IPS-NIHi7 (cell line): Measurements from ENCODE around the gene EXOC3.
"Not testable (repeated sequence)": the region's sequence is repeated elsewhere in the genome, so short reads cannot be mapped to it uniquely, and the experiment has no call there.

Experiments
- DNase-seq: peaks from one replicate; pipeline ENCODE4 v3.0.0; 2012; ENCODE audit warnings: mixed read lengths; ENCODE audit errors: extremely low spot score

Gene EXOC3

DNA sequence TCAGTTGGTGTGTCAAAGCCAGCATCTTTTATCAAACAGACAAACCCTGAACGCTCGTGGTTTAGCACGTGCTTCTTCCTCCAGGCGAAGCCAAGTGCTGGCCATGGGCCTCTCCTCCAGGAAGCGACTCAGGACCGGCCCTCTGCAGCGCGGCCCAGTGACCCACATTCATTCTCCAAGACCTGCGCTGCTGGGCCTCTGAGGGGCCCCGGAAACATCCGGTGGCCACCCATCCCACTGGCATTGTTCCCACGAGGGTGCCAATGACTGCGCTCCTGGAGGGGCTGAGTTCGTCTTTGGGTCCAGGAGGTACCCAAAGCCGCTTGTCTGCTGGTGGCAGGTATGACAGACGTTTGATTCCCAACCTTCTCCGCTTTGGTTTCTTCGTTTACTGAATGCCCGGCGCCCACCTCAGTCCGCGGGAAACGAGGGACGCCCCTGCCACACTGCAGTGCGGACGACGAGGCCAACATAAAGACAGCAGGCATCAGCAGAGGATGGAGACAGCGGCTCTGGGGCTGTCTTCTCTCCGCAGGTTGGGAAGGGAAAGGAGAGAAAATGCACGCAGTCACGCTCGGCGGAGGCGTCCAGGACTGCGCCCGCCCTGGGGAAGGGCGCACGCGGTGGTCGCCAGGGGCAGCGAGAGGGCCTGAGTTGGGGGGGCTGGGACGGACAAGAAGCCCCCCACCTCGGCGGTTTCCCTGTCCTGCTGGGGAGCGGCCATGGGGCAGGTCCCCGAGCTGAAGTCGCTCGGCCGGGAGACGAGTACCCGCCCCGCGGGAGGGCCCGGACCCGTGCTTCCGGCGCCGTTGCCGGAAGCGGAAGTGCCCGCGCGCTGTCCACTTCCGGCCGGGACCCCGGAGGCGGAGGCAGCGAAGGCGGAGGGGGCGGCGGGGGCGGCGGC lies at the start of gene EXOC3:
Gene EXOC3 (plus strand): TSS at position 842 of the 904 bp plus-strand sequence. CDS start 3,030 bp downstream, outside the sequence.
- DNase-seq, result peak; percentile 93

DNA sequence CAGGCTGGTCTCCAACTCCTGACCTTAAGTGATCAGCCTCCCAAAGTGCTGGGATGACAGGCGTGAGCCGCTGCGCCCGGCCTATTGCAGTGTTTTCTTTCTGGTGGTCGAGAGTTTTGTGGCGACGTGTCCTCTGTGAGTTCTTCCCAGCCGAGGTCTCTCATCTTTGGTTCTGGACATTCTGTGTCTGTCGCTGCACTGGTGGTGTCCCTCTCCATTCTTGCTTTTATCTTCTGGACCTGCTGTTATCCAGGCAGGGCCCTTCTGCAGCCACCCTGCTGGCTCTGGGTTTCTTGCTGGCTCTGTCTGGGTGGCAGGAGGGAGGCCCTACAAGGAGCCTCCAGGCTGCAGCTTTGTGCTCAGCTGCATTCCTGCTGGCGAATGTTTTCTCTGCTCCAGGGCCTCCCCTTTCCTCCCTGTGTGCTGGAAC lies 49.1 kb upstream of the EXOC3 start:
- peak; percentile 37 for DNase-seq

GRCh38 chr5:394671-395155 lies 48.3 kb upstream of the EXOC3 start:
- DNase-seq, result peak; percentile 10

- peak; percentile 22 for DNase-seq
Measured at GRCh38 chr5:395156-395920, 47.6 kb upstream of the EXOC3 start.

- no peak for DNase-seq
Measured at GRCh38 chr5:395921-396530, 47.0 kb upstream of the EXOC3 start.

- DNase-seq, result peak; percentile 5
Measured at GRCh38 chr5:396531-396961, 46.4 kb upstream of the EXOC3 start.

GRCh38 chr5:398141-398474 lies 44.9 kb upstream of the EXOC3 start:
- not testable (repeated sequence) for DNase-seq

DNA sequence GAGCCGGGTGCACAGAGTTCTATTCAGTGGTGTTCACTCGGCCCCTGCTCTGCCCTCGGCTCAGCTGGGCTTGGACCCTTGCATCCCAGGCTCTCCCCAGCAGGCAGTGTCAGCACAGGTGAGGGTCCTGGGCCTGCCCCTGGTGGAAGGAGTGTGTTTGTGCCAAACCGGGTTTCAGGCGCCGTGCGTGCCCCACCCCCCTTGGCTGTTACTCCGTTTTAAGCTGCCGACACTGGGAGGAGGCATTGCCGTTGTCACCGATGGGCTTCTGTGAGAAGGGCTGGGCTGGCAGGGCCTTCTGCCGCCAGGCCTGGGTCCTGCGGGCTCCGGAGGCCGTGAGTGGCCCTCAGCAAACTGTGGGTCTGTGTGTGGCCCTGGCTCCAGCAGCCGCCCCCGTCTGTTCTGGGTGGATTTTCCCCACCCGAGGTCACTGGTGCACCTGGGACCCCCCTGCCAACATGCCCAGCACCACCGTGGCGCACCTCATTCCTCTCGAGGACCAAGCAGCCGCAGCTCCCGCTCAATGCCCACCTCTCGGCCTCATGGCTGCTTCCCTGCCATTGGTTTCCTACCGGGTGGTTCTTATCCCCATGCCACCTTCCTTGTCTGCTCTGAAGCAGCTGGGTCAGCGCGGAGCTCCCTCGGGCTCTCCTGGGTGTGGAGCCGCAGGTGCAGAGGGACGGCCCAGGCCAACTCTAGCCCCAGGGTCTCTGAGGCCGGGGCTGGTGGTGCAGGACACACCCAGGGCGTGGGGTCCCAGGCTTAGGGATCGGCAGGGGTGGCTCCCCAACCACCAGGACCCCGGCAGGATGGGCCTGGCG lies 44.3 kb upstream of the EXOC3 start:
- peak; percentile 17 for DNase-seq

DNA sequence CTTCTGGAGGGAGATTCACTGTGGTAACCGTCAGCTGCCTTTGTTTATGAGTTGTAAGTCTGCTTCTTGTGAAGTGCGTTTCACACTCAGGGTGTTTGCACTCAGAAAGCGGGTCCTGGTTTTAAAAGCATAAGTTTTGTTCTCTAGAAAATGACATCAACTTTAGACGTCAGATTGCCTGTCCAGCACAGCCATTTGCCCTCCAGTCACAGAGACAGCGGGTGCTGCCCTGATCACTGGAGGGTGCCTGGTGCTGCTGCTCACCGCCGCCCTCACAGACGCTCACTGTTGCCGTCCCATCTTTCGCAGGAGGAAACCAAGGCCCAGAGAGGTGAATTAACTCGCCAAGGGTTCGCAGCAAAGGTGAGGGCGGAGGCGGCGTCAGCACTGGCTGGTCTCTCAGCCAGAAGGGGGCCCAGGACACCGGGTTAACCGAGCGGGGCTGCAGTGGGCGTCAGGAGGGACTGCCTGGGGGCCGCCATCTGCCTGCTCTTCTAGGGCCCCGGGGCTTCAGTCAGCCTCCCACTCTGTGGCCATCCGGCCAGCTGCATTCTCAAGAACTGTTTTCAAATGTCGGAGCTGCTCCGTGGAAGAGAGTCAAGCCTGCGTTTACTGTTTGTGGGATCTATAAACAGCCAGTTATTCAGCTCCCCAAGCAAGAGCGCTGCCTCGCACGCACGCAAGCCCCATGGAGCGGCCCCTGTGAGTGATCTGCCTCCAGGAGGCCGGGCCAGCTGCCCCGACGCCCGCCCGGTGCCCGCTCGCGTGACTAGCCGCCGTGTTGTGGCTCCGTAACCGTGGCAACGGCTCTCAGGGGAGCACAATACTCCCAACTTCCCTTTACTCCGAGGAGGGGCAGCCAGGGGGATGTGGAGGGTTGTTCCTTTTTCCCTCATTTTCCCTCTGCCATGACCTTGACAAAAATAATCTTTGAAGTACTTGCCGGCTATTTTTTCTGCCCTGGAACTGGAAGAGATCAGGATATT lies 43.4 kb upstream of the EXOC3 start:
- peak; percentile 73 for DNase-seq

GRCh38 chr5:400282-401145 lies 42.5 kb upstream of the EXOC3 start:
- DNase-seq, result peak; percentile 3

DNA sequence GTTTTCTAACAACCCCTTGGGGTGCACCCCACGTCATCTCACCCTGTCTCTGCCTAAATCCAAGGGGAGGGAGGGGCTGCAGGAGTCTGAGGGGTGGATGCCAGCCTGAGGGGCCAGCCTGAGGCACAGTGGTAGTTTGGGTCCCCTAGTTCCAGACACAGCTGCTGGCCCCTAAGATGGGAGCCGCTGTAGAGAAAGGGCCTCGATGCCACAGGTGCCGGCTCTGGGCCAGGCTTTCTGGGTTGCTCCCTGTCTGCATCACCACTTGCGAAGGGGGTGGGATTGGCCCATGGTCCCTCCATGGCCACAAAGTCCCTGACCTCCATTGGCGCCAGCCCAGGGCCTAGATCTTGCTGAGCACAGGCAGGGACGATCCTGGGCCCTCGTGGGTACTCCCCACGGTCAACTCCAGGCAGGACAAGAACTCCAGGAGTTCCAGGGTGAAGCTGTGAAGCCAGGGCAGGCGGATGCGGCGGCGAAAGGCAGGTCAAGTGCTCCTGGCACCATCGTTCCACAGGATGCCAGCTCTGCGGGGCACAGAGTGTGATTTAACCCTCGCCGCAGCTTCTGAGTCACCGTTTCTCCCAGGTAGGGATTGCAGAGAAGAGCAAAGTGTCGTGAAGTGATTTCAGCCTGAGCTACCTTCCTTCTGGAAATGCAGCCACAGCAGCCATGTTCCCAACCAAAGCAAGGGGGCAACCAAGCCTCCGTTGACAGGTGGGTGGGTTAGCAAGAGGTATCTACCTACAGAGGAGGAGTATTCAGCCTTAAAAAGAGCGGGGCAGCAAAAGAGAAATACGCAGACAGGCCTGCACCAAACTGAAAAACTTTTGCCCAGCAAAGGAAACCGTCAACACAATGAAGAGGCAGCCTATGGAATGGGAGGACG lies 41.6 kb upstream of the EXOC3 start:
- peak; percentile 8 for DNase-seq

DNA sequence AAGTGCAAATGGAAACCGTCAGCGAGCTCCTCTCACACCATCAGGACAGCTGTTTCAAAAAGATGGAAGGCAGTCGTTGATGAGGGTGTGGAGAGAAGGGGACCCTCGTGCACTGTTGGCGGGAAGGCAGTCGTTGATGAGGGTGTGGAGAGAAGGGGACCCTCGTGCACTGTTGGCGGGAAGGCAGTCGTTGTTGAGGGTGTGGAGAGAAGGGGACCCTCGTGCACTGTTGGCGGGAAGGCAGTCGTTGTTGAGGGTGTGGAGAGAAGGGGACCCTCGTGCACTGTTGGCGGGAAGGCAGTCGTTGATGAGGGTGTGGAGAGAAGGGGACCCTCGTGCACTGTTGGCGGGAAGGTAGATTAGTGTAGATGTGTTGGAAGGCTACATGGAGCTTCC lies 40.8 kb upstream of the EXOC3 start:
- not testable (repeated sequence) for DNase-seq

DNA sequence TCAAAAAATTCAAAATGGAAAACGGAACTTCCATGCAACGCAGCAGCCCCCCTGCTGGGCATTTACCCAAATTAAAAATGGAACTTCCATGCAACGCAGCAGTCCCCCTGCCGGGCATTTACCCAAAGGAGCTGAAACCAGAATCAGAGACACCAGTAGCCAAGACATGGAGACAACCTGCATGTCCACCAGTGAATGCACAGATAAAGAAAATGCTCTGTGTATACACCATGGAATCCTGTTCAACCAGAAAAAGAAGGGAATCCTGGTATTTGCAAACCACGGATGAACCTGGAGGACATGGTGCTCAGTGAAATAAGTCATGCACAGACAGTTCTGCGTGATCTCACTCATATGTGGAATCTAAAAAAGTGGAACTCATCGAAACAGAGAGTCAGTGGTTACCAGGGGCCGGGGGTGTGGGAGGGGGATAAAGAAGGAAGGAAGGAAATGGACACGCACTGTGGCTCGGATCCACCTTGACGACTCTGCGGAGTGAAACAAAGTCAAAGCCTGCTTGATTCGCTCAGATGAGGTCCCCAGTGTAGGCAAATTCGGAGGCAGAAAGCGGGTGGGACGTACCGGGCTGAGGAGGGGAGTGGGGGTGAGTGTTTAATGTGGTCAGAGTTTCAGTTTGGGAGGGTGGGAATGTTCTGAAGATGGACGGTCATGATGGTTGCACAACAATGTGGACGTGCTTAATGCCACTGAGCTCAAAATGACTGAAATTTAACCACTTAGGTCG lies 40.2 kb upstream of the EXOC3 start:
- no peak for DNase-seq

- no peak for DNase-seq
Measured at GRCh38 chr5:403995-404394, 39.0 kb upstream of the EXOC3 start.

DNA sequence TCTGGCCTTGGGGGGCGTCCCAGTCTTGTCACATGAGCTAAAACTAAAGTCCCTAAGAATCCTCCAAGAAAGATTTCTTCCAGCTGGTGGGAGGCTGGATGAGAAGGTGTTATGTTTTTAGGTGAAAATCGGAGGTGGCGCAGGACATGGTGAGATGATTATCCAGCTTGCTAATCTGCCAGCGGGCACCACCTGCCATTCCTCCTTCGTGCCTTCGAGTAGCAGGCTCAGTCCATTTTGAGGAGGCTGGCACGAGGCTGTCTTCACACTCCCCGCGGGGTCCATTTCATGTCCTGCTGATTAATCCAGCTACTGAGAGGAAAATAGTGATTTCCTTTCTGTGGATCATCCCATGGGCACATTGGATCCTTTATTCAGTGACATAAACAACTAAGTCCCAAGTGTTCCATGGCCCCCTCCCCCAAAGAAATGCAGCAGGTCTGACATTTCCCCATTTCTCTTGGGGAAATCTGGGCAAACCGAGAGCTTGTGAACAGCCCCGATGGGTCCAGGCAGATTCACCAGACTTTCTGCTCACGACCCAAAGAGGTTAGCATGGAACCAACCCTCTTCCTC lies 38.2 kb upstream of the EXOC3 start:
- no peak for DNase-seq

DNA sequence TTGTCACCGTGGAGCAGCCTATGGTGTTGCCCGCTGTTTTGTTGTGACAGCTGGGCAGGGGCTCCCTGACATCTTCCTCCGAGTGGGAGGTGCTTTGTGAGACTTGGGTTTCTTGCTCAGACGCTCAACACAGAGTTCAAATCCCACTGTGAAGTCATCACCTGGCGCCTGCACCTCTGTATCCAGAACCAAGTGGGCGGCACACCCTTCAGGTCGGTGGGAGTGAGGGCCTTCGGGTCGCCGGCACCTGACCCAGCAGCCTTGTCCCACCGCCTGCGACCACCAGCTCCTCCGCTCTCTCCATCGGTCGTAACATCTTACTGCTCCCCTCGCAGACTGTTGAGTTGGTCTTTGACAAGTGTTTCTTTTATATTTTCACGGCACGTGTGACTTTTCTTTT lies 37.6 kb upstream of the EXOC3 start:
- no peak for DNase-seq

- DNase-seq, result no peak
Measured at GRCh38 chr5:406041-406440, 36.9 kb upstream of the EXOC3 start.
